Dermis lymphatic vessel endothelial cell (primary cell): ENCODE data around the gene OR10A3. TPM values are rescaled to one million over a fixed set of nuclear protein-coding genes. Genes with fewer than 3 reads are reported as not detected.

Source experiments
- total RNA-seq: library from RNA; depleted of rRNA; stranded (reverse); fragments of >200 nt; gene quantifications from 2 replicates; pipeline ENCODE4 v1.2.1, GENCODE V29; 2014

Gene OR10A3
- not detected in 2 replicates for total RNA-seq

GRCh38 chr11:7941608-7942007 is at the start of gene OR10A3:
Gene OR10A3, minus strand, starts transcription at chr11:7941708. Its CDS starts 2,188 bp downstream, at chr11:7939520.

GRCh38 chr11:7986768-7987559 is 45.5 kb upstream of the OR10A3 start, which contains the start of gene EIF3F:
Gene EIF3F, plus strand, starts transcription at chr11:7987337. Its CDS starts 16 bp downstream, at chr11:7987353.

GRCh38 chr11:7965386-7965785 is 23.9 kb upstream of the OR10A3 start, which contains the start of gene NLRP10:
Gene NLRP10, minus strand, starts transcription at chr11:7965447. Its CDS starts 1,952 bp downstream, at chr11:7963495.

GRCh38 chr11:7931168-7931567 is 10.3 kb downstream of the OR10A3 start, which contains the start of gene OR10A6:
Gene OR10A6, minus strand, starts transcription at chr11:7931268. Its CDS starts 2,606 bp downstream, at chr11:7928662.

Other genes starting within 250 kb of the OR10A3 start
- gene OVCH2, start 235.2 kb downstream of the OR10A3 start, total RNA-seq, result not detected in 2 replicates
- not detected in 2 replicates for gene OR5P2, start 144.8 kb downstream of the OR10A3 start, total RNA-seq
- gene OR5P3, start 110.9 kb downstream of the OR10A3 start, total RNA-seq, result not detected in 2 replicates
- gene OR10A6, start 10.4 kb downstream of the OR10A3 start, total RNA-seq, result not detected in 2 replicates
- under 0.01 TPM in 1 of 2 replicates, not detected in the other for gene NLRP10, start 23.7 kb upstream of the OR10A3 start, total RNA-seq
- gene EIF3F, start 45.6 kb upstream of the OR10A3 start, total RNA-seq, result 244 TPM in 2 replicates
- 0.11 and 0.77 TPM in 2 replicates for gene TUB, start 139.5 kb upstream of the OR10A3 start, total RNA-seq
- not detected in 2 replicates for gene RIC3, start 227.3 kb upstream of the OR10A3 start, total RNA-seq